ENCODE data around the gene CDK16. TPM values are rescaled to one million over a fixed set of nuclear protein-coding genes. Genes with fewer than 3 reads are reported as not detected.

Gene CDK16
- total RNA-seq, 1 donor from 2014 or later: 80.6 TPM

- peak; percentile 67 for DNase-seq (ENCODE audit: low spot score)
Observed at GRCh38 chrX:47245156-47245555, 26.7 kb downstream of the CDK16 start.

GRCh38 chrX:47247206-47247998 is 28.9 kb downstream of the CDK16 start:
- DNase-seq (ENCODE audit: low spot score): peak; percentile 73

- peak; percentile 51 for DNase-seq (ENCODE audit: low spot score)
Observed at GRCh38 chrX:47247999-47248320, 29.5 kb downstream of the CDK16 start.

- peak; percentile 47 for DNase-seq (ENCODE audit: low spot score)
Observed at GRCh38 chrX:47248576-47248975, 30.1 kb downstream of the CDK16 start.

GRCh38 chrX:47250017-47250347 is 31.5 kb downstream of the CDK16 start:
- no peak for DNase-seq (ENCODE audit: low spot score)

GRCh38 chrX:47257620-47258019 is 39.1 kb downstream of the CDK16 start:
- DNase-seq (ENCODE audit: low spot score): peak; percentile 65

GRCh38 chrX:47264483-47265173 is 46.1 kb downstream of the CDK16 start:
- DNase-seq (ENCODE audit: low spot score): no peak

- no peak for DNase-seq (ENCODE audit: low spot score)
Observed at GRCh38 chrX:47266643-47267042, 48.2 kb downstream of the CDK16 start.

- DNase-seq (ENCODE audit: low spot score): peak; percentile 14
Observed at GRCh38 chrX:47272013-47272408, 53.5 kb downstream of the CDK16 start.

- peak; percentile 85 for DNase-seq (ENCODE audit: low spot score)
Observed at GRCh38 chrX:47273011-47273730, 54.7 kb downstream of the CDK16 start.

GRCh38 chrX:47278691-47279090 is 60.2 kb downstream of the CDK16 start:
- DNase-seq (ENCODE audit: low spot score): no peak

Other genes with a start within 250 kb of the CDK16 start
- gene RGN, start 140.2 kb upstream of the CDK16 start, total RNA-seq: 4.6 TPM
- gene NDUFB11, start 74.0 kb upstream of the CDK16 start, total RNA-seq: 58.6 TPM
- gene RBM10, start 73.5 kb upstream of the CDK16 start, total RNA-seq: 23.6 TPM
- gene UBA1, start 24.9 kb upstream of the CDK16 start, total RNA-seq: 189 TPM
- gene USP11, start 14.3 kb downstream of the CDK16 start, total RNA-seq: 42.2 TPM
- gene ZNF157, start 151.9 kb downstream of the CDK16 start, total RNA-seq: not detected